Measurements from ENCODE around the gene FBXO8. TPM values are rescaled to one million over a fixed set of nuclear protein-coding genes. Genes with fewer than 3 reads are reported as not detected.

Gene FBXO8
- total and polyA plus RNA-seq, 4 donors, result 15.6 to 48.0 (median 22.3) TPM

DNA sequence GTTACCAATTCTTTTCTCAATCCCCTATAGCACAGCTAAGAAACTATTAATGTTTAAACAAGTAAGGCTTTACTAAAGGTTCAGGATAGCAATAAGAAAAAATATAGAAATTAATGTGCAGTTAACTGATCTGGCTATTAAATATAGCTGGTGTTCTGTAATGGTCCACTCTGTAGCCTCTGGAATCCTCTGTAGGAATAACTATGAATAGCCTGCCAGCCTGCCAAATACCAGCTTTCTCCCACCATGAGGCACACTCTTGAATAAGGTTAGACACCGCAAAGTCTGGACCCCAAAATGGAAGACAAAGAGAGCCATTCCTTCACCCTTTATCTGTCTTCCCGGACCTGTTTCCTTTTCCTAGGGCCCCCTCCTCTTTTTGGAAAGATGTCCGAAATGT is 30.8 kb upstream of the FBXO8 start:
- 96 to 98% methylated on average over 3 of the region's 3 CpGs for WGBS, 2 donors

GRCh38 chr4:174312993-174313392 is 29.5 kb upstream of the FBXO8 start:
- Histone ChIP-seq H3K9me3 (ENCODE audit: control insufficient read depth in 4 of 4, insufficient read depth in 3 of 4, low read length in 3 of 4) (no peaks in the 10 kb centered on the region), H3K27me3 (ENCODE audit: control insufficient read depth in 3 of 3, insufficient read depth in 3 of 3, low read length in 2 of 3) (no peaks in the 10 kb centered on the region), H3K27ac (ENCODE audit: low read depth in 1 of 2, low read length in 1 of 2) (no peak overlapping the region), H3K36me3 (ENCODE audit: control insufficient read depth in 4 of 4, insufficient read depth in 4 of 4, low read length in 4 of 4) (peaks cover 0 to 14% (median 7%) of the 10 kb centered on the region in 4 donors), H3K9ac (ENCODE audit: insufficient read depth in 1 of 2, low read length in 2 of 2) (no peak overlapping the region), H3K4me3 (no peak overlapping the region), H3K4me1 (ENCODE audit: control insufficient read depth in 5 of 5, insufficient read depth in 5 of 5, low read length in 5 of 5) (no peaks in the 10 kb centered on the region)
- DNase-seq (no peak), ATAC-seq (ENCODE audit: insufficient read depth, low FRiP score) (no peak)
- TF ChIP-seq CTCF (IDR thresholded peaks at IDR 0.05; ENCODE audit: control extremely low read depth, extremely low read depth), result no peak
- 93 to 99% methylated on average over 3 of the region's 3 CpGs for WGBS, 2 donors

More for the DNA sequence above, 30.8 kb upstream of the FBXO8 start:
- H3K27ac ChIP-seq (ENCODE audit: low read depth in 1 of 2, low read length in 1 of 2), result no peak overlapping the region
- no peaks in the 10 kb centered on the region for H3K27me3 ChIP-seq (ENCODE audit: control insufficient read depth in 3 of 3, insufficient read depth in 3 of 3, low read length in 2 of 3)
- H3K9me3 ChIP-seq (ENCODE audit: control insufficient read depth in 4 of 4, insufficient read depth in 3 of 4, low read length in 3 of 4), result no peaks in the 10 kb centered on the region
- TF ChIP-seq CTCF (IDR thresholded peaks at IDR 0.05; ENCODE audit: control extremely low read depth, extremely low read depth), result no peak
- H3K36me3 ChIP-seq (ENCODE audit: control insufficient read depth in 4 of 4, insufficient read depth in 4 of 4, low read length in 4 of 4), result peaks cover 0 to 14% (median 3%) of the 10 kb centered on the region in 4 donors
- DNase-seq (no peak), ATAC-seq (ENCODE audit: insufficient read depth, low FRiP score) (no peak)
- H3K4me3 ChIP-seq, result no peak overlapping the region
- no peaks in the 10 kb centered on the region for H3K4me1 ChIP-seq (ENCODE audit: control insufficient read depth in 5 of 5, insufficient read depth in 5 of 5, low read length in 5 of 5)
- no peak overlapping the region for H3K9ac ChIP-seq (ENCODE audit: insufficient read depth in 1 of 2, low read length in 2 of 2)

GRCh38 chr4:174307694-174308093 is 24.2 kb upstream of the FBXO8 start:
- no peaks in the 10 kb centered on the region for H3K9me3 ChIP-seq (ENCODE audit: control insufficient read depth in 4 of 4, insufficient read depth in 3 of 4, low read length in 3 of 4)
- H3K9ac ChIP-seq (ENCODE audit: insufficient read depth in 1 of 2, low read length in 2 of 2), result no peak overlapping the region
- H3K27ac ChIP-seq (ENCODE audit: low read depth in 1 of 2, low read length in 1 of 2), result no peak overlapping the region
- DNase-seq (no peak), ATAC-seq (ENCODE audit: insufficient read depth, low FRiP score) (no peak)
- peaks cover 1 to 18% (median 6%) of the 10 kb centered on the region in 4 donors for H3K36me3 ChIP-seq (ENCODE audit: control insufficient read depth in 4 of 4, insufficient read depth in 4 of 4, low read length in 4 of 4)
- WGBS, 2 donors, result 83 to 94% methylated on average over 4 of the region's 4 CpGs
- no peaks in the 10 kb centered on the region for H3K27me3 ChIP-seq (ENCODE audit: control insufficient read depth in 3 of 3, insufficient read depth in 3 of 3, low read length in 2 of 3)
- H3K4me1 ChIP-seq (ENCODE audit: control insufficient read depth in 5 of 5, insufficient read depth in 5 of 5, low read length in 5 of 5), result no peaks in the 10 kb centered on the region
- H3K4me3 ChIP-seq, result no peak overlapping the region
- no peak for TF ChIP-seq CTCF (IDR thresholded peaks at IDR 0.05; ENCODE audit: control extremely low read depth, extremely low read depth)

GRCh38 chr4:174305961-174306360 is 22.5 kb upstream of the FBXO8 start:
- no peaks in the 10 kb centered on the region for H3K9me3 ChIP-seq (ENCODE audit: control insufficient read depth in 4 of 4, insufficient read depth in 3 of 4, low read length in 3 of 4)
- no peak overlapping the region for H3K27ac ChIP-seq (ENCODE audit: low read depth in 1 of 2, low read length in 1 of 2)
- WGBS, 2 donors, result 97 to 98% methylated on average over 3 of the region's 3 CpGs
- ATAC-seq (ENCODE audit: insufficient read depth, low FRiP score) (no peak), DNase-seq (no peak)
- H3K4me3 ChIP-seq, result no peak overlapping the region
- no peak overlapping the region for H3K9ac ChIP-seq (ENCODE audit: insufficient read depth in 1 of 2, low read length in 2 of 2)
- peaks cover 0 to 14% (median 6%) of the 10 kb centered on the region in 4 donors for H3K36me3 ChIP-seq (ENCODE audit: control insufficient read depth in 4 of 4, insufficient read depth in 4 of 4, low read length in 4 of 4)
- H3K4me1 ChIP-seq (ENCODE audit: control insufficient read depth in 5 of 5, insufficient read depth in 5 of 5, low read length in 5 of 5), result no peaks in the 10 kb centered on the region
- H3K27me3 ChIP-seq (ENCODE audit: control insufficient read depth in 3 of 3, insufficient read depth in 3 of 3, low read length in 2 of 3), result no peaks in the 10 kb centered on the region
- no peak for TF ChIP-seq CTCF (IDR thresholded peaks at IDR 0.05; ENCODE audit: control extremely low read depth, extremely low read depth)

All from lung (tissue), 12 donors.